ENCODE measurements around the gene MIS18A.

GRCh38 chr21:32261929-32262328, 16.9 kb downstream of the MIS18A start:
- TF ChIP-seq CTCF (IDR thresholded peaks at IDR 0.05) (no peak), POLR2A (IDR thresholded peaks at IDR 0.05) (no peak)

Measured in adrenal gland (tissue), 5 donors.